Subcutaneous adipose tissue (tissue), 4 donors: ENCODE data around the gene CHST11. TPM values are rescaled to one million over a fixed set of nuclear protein-coding genes. Genes with fewer than 3 reads are reported as not detected.

ENCODE experiments used
- CTCF ChIP-seq: fragments of 450-650 bp; IDR thresholded peaks from one replicate; pipeline ENCODE4 v1.5.1; 2016; ENCODE audit warnings: low read depth, mild to moderate bottlenecking, control low read depth, antibody characterized with exemption, moderate library complexity
- total RNA-seq, 4 donors: library from RNA; depleted of rRNA; stranded (reverse); fragments of >200 nt; gene quantifications; one replicate each; pipeline ENCODE4 v1.1.0, GENCODE V29; 2016

Gene CHST11
- total RNA-seq, 4 donors from 2014 or later = 5.1 to 48.4 (median 9.3) TPM

DNA sequence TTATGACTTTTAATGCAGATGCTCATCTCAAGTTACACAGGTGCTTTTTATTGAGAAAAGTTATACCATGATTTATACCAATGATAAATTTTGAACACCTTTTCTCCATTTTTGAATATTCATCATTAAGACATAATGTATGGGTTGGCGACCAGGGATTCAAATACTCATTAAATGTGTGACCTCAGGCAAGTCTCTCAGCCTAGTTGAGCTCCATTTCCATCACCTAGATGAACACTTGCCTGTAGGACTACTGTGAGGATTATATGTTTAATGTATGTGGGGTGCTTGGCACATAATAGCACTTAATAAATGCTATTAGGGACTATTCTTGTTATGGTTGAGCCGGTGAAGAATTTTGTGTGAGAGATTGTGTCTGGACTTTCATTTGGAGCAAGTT lies 228.6 kb downstream of the CHST11 start:
- TF ChIP-seq CTCF = no peak

DNA sequence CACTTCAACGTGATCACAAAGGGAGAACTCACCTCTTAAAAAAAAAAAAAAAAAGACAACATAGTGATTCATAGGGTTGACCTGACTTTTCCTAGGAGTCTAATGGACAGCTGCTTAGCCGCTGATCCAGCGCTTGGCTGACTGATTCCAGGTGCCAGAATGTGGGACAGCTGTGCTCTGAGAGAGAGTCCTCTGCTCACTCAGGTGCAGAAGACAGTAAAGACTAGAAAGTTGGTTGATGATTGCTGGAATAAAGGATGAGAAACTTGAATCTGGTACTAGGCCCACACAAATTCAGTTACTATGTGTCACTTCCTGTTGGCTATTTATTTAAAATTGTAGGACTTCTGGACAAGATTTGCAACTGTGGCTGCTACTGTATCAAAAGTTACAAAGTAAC lies 229.4 kb downstream of the CHST11 start:
- TF ChIP-seq CTCF = no peak

DNA sequence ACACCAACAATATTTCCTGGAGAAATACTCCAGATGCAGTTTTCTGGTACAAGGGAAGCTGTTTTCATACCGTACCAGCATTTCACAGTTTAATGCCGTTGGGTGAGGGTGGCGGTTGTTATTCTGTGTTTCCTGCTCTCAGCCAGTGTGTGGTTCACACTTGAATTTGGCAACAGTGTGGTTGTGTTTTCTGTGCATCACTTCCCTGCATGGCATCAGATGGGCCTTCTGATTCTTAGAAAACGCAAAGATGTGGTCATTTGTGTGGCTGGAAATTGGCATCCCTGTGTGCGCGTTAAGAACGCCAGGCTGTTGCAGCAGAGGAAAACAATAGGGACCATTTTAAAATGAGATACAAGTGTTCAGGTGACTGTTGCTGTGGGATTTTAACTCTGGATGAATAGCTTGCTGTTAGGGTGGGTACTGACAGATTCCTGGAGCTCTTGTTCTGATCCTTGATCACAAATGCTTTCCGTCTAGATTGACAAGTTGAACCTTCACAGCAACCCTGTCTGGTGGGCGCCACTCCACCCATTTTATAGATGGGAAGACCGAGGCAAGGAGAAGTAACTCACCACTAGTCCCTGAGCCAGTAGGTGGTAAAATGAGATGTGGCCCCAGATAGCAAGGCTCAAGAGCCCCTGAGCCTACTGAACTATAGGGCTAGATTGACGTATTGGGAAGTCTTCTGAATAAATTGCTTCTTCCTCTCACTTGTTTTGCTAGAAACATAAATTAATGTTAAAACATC lies 231.2 kb downstream of the CHST11 start:
- no peak for TF ChIP-seq CTCF

- TF ChIP-seq CTCF = no peak
Observed at GRCh38 chr12:104689635-104690034, 232.9 kb downstream of the CHST11 start.

DNA sequence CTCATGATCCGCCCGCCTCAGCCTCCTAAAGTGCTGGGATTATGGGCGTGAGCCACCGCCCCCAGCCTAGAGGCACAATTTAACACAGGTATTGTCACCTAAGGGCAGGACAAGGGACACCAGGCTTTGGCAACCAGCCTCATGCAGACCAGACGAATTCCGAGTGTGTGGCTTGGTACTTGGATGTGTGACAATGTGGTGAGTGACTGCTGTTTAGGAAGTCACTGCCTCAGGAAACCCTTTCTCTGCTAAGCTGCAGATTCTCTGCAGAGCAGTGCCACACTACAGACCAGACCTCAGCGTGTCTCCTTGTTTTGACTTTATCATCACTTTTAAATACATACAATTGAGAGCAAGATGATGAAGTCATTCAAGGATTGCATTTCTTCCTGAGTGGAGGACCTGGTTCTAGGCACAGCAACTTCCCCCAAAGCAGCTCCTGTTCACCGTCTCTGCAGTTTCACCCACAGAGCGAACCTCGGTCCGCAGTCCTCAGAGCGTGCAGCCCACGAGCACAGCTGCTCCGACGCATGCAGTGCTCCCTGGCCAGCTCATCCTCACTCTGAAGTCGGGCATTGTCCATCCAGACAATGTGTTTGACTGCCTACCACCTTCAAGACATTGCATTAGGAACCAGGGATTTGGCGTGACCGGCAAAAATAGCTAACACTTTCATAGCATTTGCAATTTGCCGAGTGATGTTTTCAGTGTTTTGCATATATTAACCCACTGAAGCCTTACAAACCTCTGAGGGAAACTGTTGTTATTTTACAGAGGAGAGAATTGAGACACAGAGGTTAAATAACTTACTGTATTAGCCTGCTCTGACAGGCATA lies 235.2 kb downstream of the CHST11 start:
- TF ChIP-seq CTCF = no peak

DNA sequence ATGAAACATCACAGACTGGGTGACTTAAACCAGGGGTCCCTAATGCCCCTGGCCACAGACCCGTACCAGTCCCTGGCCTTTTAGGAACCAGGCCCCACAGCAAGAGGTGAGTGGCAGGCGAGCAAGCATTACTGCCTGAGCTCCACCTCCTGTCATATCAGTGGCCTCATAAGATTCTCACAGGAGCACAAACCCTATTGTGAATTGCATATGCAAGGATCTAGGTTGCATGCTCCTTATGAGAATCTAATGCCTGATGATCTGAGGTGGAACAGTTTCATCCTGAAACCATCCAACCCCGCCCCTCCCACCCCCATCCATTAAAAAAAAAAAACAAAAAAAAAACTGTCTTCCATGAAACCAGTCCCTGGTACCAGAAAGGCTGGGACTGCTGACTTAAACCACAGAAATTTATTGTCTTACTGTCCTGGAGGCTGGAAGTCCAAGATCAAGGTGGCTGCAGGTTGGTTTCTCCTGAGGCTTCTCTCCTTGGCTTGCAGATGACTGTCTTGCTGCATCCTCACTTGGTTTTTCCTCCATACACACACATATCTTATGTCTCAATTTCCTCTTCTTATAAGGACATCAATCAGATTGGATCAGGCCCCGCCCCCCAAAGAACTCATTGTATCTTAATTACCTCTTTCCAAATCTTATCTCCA lies 235.9 kb downstream of the CHST11 start:
- no peak for TF ChIP-seq CTCF

DNA sequence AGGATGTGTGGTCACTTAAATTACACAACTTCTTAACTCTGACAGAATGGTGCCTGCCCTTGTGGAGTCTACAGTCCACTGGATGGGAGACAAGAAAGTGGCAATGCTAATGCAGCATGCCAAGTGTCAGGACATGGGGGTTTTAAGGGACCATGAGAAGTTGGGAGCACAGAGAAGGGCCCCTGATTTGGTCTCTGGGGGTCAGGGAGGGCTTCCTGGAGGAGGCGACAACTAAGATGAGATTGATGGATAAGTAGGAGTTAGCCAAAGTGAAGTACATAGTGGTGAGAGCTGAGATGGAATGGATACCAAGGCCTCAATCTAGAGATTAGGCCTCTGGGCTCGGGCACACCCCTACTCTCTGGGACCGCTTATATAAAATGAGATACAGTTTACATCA lies 236.7 kb downstream of the CHST11 start:
- no peak for TF ChIP-seq CTCF
